Measurements from ENCODE around the gene SSU72.
"Not testable (repeated sequence)": the region's sequence is repeated elsewhere in the genome, so short reads cannot be mapped to it uniquely, and the experiment has no call there.

The SSU72 gene

GRCh38 chr1:1556961-1557360, 17.7 kb downstream of the SSU72 start:
- DNase-seq, result not testable (repeated sequence)

GRCh38 chr1:1556505-1556904, 18.2 kb downstream of the SSU72 start:
- no peak for DNase-seq

- DNase-seq, result no peak
Observed at GRCh38 chr1:1554926-1555915, 19.4 kb downstream of the SSU72 start.

- no peak for DNase-seq
Observed at GRCh38 chr1:1554550-1554925, 20.1 kb downstream of the SSU72 start.

GRCh38 chr1:1553821-1554494, 20.7 kb downstream of the SSU72 start:
- no peak for DNase-seq

- no peak for DNase-seq
Observed at GRCh38 chr1:1552263-1552639, 22.4 kb downstream of the SSU72 start.

- DNase-seq, result no peak
Observed at GRCh38 chr1:1551524-1552262, 23.0 kb downstream of the SSU72 start.

- no peak for DNase-seq
Observed at GRCh38 chr1:1550591-1551432, 23.9 kb downstream of the SSU72 start.

- no peak for DNase-seq
Observed at GRCh38 chr1:1550087-1550486, 24.6 kb downstream of the SSU72 start.

- no peak for DNase-seq
Observed at GRCh38 chr1:1548591-1548990, 26.1 kb downstream of the SSU72 start.

GRCh38 chr1:1547476-1547875, 27.2 kb downstream of the SSU72 start:
- DNase-seq, result no peak

GRCh38 chr1:1547011-1547410, 27.7 kb downstream of the SSU72 start:
- DNase-seq, result no peak

GRCh38 chr1:1545946-1546737, 28.5 kb downstream of the SSU72 start:
- no peak for DNase-seq

GRCh38 chr1:1544544-1544943, 30.1 kb downstream of the SSU72 start:
- DNase-seq, result no peak

GRCh38 chr1:1543706-1544099, 31.0 kb downstream of the SSU72 start:
- DNase-seq, result no peak

- DNase-seq, result no peak
Observed at GRCh38 chr1:1542766-1543705, 31.6 kb downstream of the SSU72 start.

- DNase-seq, result no peak
Observed at GRCh38 chr1:1541956-1542765, 32.5 kb downstream of the SSU72 start.

GRCh38 chr1:1540818-1541628, 33.6 kb downstream of the SSU72 start:
- no peak for DNase-seq
